ENCODE measurements around the gene MLLT10. TPM values are rescaled to one million over a fixed set of nuclear protein-coding genes. Genes with fewer than 3 reads are reported as not detected.

MLLT10 gene
- total and polyA plus RNA-seq, 2 of the 8 experiments (the other 6 are each of a cell fraction or from before 2014, with no cell fraction given) = 53.1 to 62.1 TPM

GRCh38 chr10:21528236-21529031, 5.6 kb upstream of the MLLT10 start (continued):
- no peak for TF ChIP-seq EP300 (IDR thresholded peaks at IDR 0.05; ENCODE audit: borderline replicate concordance in 1 of 2, low read depth in 2 of 2, low read length in 2 of 2)
- TF ChIP-seq SRF (IDR thresholded peaks at IDR 0.05; ENCODE audit: low read depth, low read length) = no peak
- TF ChIP-seq GTF2F1 (IDR thresholded peaks at IDR 0.05; ENCODE audit: borderline replicate concordance, low read depth, low read length) = no peak
- TF ChIP-seq RFX5 (IDR thresholded peaks at IDR 0.05; ENCODE audit: borderline replicate concordance, low read depth, low read length) = no peak
- no peak for TF ChIP-seq SP2 (IDR thresholded peaks at IDR 0.05; ENCODE audit: low read length)
- TF ChIP-seq CTCF (IDR thresholded peaks at IDR 0.05; ENCODE audit: control extremely low read depth in 1 of 3, insufficient read depth in 1 of 3, low read depth in 1 of 3, low read length in 3 of 3) = no peak
- TF ChIP-seq EGR1 (IDR thresholded peaks at IDR 0.05; ENCODE audit: borderline replicate concordance, low read depth, low read length) = no peak
- 0 out of 2 replicates have a peak, but pooled peaks have one; percentile 0 for TF ChIP-seq SIX5 (IDR thresholded peaks at IDR 0.05; ENCODE audit: low read depth, low read length)
- no peak for TF ChIP-seq MAFK (IDR thresholded peaks at IDR 0.05; ENCODE audit: low read depth, low read length)
- no peak for TF ChIP-seq CTBP2 (IDR thresholded peaks at IDR 0.05; ENCODE audit: borderline replicate concordance, insufficient read depth, insufficient read length, low read length)
- no peak for TF ChIP-seq E2F6 (IDR thresholded peaks at IDR 0.05)
